OCI-LY7 (cell line): ENCODE results near the gene FAM89B. TPM values are rescaled to one million over a fixed set of nuclear protein-coding genes. Genes with fewer than 3 reads are reported as not detected.
A peak's percentile ranks its signal among the peaks of the same experiment; 100 is the strongest.

Source experiments
- BruUV-seq: library from RNA; stranded (reverse); fragments of 400-500 nt; replicated peaks from 2 replicates; lab custom pipeline; 2021; lab: Mats Ljungman, UMichigan
- CTCF ChIA-PET: fragments of 300-600 bp; sonication (Branson Sonifier 250); formaldehyde crosslinking; loops from one replicate; lab custom pipeline; 2022; ENCODE audit warnings: antibody characterized with exemption; ENCODE audit not compliant: unreplicated experiment; lab: Charles Lee
- POLR2A ChIA-PET: fragments of 300-600 bp; sonication (Branson Sonifier 250); formaldehyde crosslinking; loops from one replicate; lab custom pipeline; 2022; ENCODE audit warnings: antibody characterized with exemption; lab: Charles Lee
- DNase-seq: peaks from one replicate; pipeline ENCODE4 v3.0.0-alpha.2; 2015; ENCODE audit warnings: low spot score
- H2AFZ ChIP-seq: fragments of 200-600 bp; sonication (generic), shearing (Covaris generic); 2 replicates; pipeline ENCODE4 v1.6.1; 2014; ENCODE audit warnings: mild to moderate bottlenecking, antibody characterized with exemption, low read length, moderate library complexity
- H3K27ac ChIP-seq: fragments of 200-600 bp; sonication (generic); 2 replicates; pipeline ENCODE4 v1.5.1; 2014; ENCODE audit warnings: mixed run types, low read depth, mild to moderate bottlenecking, moderate library complexity, low read length, inconsistent platforms; ENCODE audit not compliant: poor library complexity, severe bottlenecking
- H3K36me3 ChIP-seq: fragments of 200-600 bp; sonication (generic); 2 replicates; pipeline ENCODE4 v1.6.1; 2014; ENCODE audit warnings: mild to moderate bottlenecking, antibody characterized with exemption, low read length, moderate library complexity, mixed read lengths; ENCODE audit not compliant: insufficient read depth
- H3K4me1 ChIP-seq: fragments of 200-600 bp; sonication (generic); 2 replicates; pipeline ENCODE4 v1.5.1; 2014; ENCODE audit warnings: mild to moderate bottlenecking, low read length; ENCODE audit not compliant: insufficient read depth, poor library complexity, severe bottlenecking
- H3K4me2 ChIP-seq: fragments of 200-600 bp; sonication (generic); 2 replicates; pipeline ENCODE4 v1.6.1; 2014; ENCODE audit warnings: mild to moderate bottlenecking, low read length
- H3K4me3 ChIP-seq: fragments of 200-600 bp; sonication (generic); 2 replicates; pipeline ENCODE4 v1.5.1; 2014; ENCODE audit warnings: mild to moderate bottlenecking, low read depth, low read length; ENCODE audit not compliant: poor library complexity, severe bottlenecking
- H3K79me2 ChIP-seq: fragments of 200-600 bp; sonication (generic); 2 replicates; pipeline ENCODE4 v1.6.1; 2016; ENCODE audit warnings: low read depth, mild to moderate bottlenecking, low read length, moderate library complexity, mixed read lengths; ENCODE audit not compliant: insufficient read depth
- H3K9me2 ChIP-seq: fragments of 200-600 bp; sonication (generic); 2 replicates; pipeline ENCODE4 v1.6.1; 2016; ENCODE audit warnings: mild to moderate bottlenecking, low read length, mixed read lengths; ENCODE audit not compliant: insufficient read depth
- H3K9me3 ChIP-seq: fragments of 200-600 bp; sonication (generic); 2 replicates; pipeline ENCODE4 v1.6.1; 2014; ENCODE audit warnings: mild to moderate bottlenecking, mixed run types, low read length, mixed read lengths
- H4K20me1 ChIP-seq: fragments of 200-600 bp; sonication (generic); 2 replicates; pipeline ENCODE4 v1.6.1; 2014; ENCODE audit warnings: mild to moderate bottlenecking, antibody characterized with exemption, low read length, moderate library complexity, mixed read lengths; ENCODE audit not compliant: insufficient read depth
- CTCF ChIP-seq: fragments of 200-600 bp; sonication (generic); conservative IDR thresholded peaks from 2 replicates; pipeline ENCODE4 v1.5.1; 2014; ENCODE audit warnings: mild to moderate bottlenecking, antibody characterized with exemption, low read length, moderate library complexity, mixed read lengths
- EZH2phosphoT487 ChIP-seq: fragments of 200-600 bp; sonication (generic); IDR thresholded peaks from 2 replicates; pipeline ENCODE4 v1.6.1; 2018; ENCODE audit warnings: low read depth, borderline replicate concordance, mild to moderate bottlenecking, mixed run types, antibody characterized with exemption, low read length, moderate library complexity, mixed read lengths
- intact Hi-C: fragments of 100-400 bp; cut with micrococcal nuclease; formaldehyde crosslinking; loops from one replicate; pipeline ENCODE4 v1.10.0; 2022; ENCODE audit not compliant: unreplicated experiment
- total RNA-seq, 2 experiments: library from RNA; depleted of rRNA in 1 of 2; stranded (reverse); fragments of >200 nt in 1 of 2; shearing (Covaris generic) in 1 of 2; gene quantifications; 2 replicates each; pipeline ENCODE4 v1.2.3, GENCODE V29; 2014 to 2022

Gene FAM89B
- total RNA-seq, 2 experiments from 2014 or later: 17.9 to 26.4 TPM

- POLR2A ChIA-PET: no interaction called here
- peak; percentile 21 for DNase-seq
- CTCF ChIA-PET: no interaction called here
- TF ChIP-seq EZH2phosphoT487: no peak
- no peak for TF ChIP-seq CTCF
- Histone ChIP-seq H3K9me2 (no peaks in the 10 kb centered on the region), H3K9me3 (no peaks in the 10 kb centered on the region), H3K4me1 (peaks cover 32% of the 10 kb centered on the region), H3K27ac (no peak overlapping the region), H3K79me2 (no peaks in the 10 kb centered on the region), H3K4me2 (no peak overlapping the region), H3K36me3 (peaks cover 55% of the 10 kb centered on the region), H2AFZ (no peak overlapping the region), H3K4me3 (no peak overlapping the region), H4K20me1 (no peaks in the 10 kb centered on the region)
- intact Hi-C loops: no loop called here
- no TSS peak for BruUV-seq
Measured at GRCh38 chr11:65606876-65607613, 34.7 kb downstream of the FAM89B start.

DNA sequence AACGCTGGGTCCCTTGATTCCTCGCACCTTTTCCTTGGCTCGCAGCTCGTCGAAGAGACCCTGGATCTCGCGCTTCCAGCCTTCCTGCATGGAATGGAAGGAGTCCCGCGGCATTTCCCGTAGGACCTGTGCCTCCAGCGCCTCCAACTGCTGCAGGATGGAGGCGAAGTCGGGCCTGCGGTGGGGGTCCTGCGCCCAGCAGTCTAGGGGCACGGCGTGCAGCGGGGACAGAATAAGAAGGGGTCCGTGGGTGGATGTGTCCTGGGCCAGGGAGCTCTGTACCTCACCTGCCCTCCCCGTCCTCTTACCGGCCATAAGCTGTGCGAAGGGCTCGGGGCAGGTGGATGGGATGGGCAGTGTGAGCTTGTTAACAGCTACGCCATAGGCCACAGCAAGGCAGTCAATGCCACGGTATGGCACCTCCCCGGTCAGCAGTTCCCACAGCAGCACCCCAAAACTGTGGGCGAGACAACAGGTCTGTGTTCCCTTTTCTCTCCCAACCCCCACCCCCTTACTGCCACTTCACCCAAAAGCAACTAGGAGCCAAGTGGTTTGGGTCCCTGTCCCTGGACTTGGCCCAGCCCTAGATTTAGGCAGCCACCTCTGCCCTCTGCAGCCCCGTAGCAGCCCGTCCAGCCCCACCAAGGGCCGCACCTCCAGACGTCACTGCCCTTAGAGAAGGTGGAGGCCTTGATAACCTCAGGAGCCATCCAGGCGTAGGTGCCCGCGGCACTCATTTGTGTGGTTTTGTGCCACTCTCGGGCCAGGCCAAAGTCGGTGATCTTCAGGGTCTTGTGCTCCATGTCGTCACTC lies 35.5 kb downstream of the FAM89B start:
- H3K9me2 ChIP-seq: no peaks in the 10 kb centered on the region
- H3K36me3 ChIP-seq: peaks cover 47% of the 10 kb centered on the region
- H3K9me3 ChIP-seq: no peaks in the 10 kb centered on the region
- H3K4me3 ChIP-seq: no peak overlapping the region
- H3K27ac ChIP-seq: no peak overlapping the region
- H3K79me2 ChIP-seq: peaks cover 7% of the 10 kb centered on the region; the same call in 1 of the 2 replicates
- ChIA-PET POLR2A (no interaction called here), CTCF (no interaction called here)
- no peak overlapping the region for H2AFZ ChIP-seq
- TF ChIP-seq EZH2phosphoT487 (no peak), CTCF (no peak)
- H4K20me1 ChIP-seq: no peaks in the 10 kb centered on the region
- intact Hi-C loops: no loop called here
- DNase-seq: no peak
- peaks cover 36% of the 10 kb centered on the region for H3K4me1 ChIP-seq
- BruUV-seq: no TSS peak
- H3K4me2 ChIP-seq: no peak overlapping the region

DNA sequence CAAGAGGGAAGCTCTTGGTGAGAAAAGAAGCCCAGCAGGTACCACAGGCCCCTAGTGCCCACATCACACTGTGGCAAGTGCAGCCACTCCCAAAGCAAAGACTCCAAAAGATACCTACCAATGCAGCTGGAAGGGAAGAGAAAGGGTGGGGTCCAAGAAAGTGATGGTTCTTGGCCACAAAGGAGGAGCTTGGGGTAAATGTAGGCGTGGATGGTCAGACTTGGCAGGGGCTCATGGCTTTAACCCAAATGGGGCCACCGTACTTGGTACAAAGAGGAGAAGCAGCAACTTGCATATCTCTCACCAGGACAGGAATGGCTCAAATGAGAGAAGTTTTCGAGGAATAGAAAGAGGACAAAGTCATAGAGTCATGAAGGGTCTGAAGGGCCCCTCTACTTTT lies 36.9 kb downstream of the FAM89B start:
- H3K4me3 ChIP-seq: no peak overlapping the region
- H2AFZ ChIP-seq: no peak overlapping the region
- H3K27ac ChIP-seq: no peak overlapping the region
- no peaks in the 10 kb centered on the region for H3K9me2 ChIP-seq
- intact Hi-C loops: no loop called here
- POLR2A ChIA-PET: no interaction called here
- H3K9me3 ChIP-seq: no peaks in the 10 kb centered on the region
- DNase-seq: no peak
- peaks cover 19% of the 10 kb centered on the region; the same call in 1 of the 2 replicates for H3K79me2 ChIP-seq
- no peaks in the 10 kb centered on the region for H4K20me1 ChIP-seq
- peaks cover 33% of the 10 kb centered on the region for H3K36me3 ChIP-seq
- H3K4me1 ChIP-seq: peaks cover 32% of the 10 kb centered on the region
- CTCF ChIA-PET: no interaction called here
- no TSS peak for BruUV-seq
- H3K4me2 ChIP-seq: no peak overlapping the region
- TF ChIP-seq CTCF: no peak
- TF ChIP-seq EZH2phosphoT487: no peak
